Measurements from ENCODE around the gene TNFRSF17.
A peak's percentile ranks its signal among the peaks of the same experiment; 100 is the strongest.

TNFRSF17 gene

DNA sequence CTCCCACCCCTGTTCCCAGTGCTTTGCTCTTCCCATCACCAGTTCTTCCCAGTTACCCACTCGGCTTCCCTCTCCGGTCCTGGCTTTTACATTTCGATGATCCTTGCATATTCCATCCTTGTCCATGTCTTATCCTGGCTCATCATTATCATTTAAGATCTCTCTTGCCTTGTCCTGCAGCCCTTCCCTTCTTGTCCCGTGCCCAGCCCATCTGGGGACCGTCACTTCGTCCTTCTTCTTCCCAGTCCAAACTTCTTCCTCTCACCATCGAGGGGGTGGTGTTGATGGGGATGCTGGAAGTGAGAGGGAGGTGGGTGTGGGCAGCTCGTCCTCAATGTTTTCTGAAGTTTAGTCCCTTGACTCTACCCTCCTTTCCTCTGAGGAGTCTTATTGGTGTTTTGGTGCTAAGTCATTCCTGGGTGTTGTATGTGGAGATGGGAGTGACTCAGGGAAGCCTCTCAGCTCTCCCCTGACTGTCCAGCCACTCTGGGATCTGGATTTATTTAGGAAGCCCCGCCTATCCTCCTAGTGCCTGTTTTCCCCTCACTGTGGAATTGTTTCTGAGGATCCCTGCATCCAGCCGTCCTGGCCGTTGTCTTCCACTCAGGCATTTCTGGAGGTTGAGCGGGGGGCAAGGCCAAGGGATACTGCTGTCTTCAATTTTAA, 12.5 kb downstream of the TNFRSF17 start:
- H3K4me3 ChIP-seq (ENCODE audit: low read depth, low read length): peak overlapping the region; percentile 78
- TF ChIP-seq, protein P1, sequence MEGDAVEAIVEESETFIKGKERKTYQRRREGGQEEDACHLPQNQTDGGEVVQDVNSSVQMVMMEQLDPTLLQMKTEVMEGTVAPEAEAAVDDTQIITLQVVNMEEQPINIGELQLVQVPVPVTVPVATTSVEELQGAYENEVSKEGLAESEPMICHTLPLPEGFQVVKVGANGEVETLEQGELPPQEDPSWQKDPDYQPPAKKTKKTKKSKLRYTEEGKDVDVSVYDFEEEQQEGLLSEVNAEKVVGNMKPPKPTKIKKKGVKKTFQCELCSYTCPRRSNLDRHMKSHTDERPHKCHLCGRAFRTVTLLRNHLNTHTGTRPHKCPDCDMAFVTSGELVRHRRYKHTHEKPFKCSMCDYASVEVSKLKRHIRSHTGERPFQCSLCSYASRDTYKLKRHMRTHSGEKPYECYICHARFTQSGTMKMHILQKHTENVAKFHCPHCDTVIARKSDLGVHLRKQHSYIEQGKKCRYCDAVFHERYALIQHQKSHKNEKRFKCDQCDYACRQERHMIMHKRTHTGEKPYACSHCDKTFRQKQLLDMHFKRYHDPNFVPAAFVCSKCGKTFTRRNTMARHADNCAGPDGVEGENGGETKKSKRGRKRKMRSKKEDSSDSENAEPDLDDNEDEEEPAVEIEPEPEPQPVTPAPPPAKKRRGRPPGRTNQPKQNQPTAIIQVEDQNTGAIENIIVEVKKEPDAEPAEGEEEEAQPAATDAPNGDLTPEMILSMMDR (IDR thresholded peaks at IDR 0.05; ENCODE audit: borderline replicate concordance, insufficient read depth, low read depth, low read length): no peak

DNA sequence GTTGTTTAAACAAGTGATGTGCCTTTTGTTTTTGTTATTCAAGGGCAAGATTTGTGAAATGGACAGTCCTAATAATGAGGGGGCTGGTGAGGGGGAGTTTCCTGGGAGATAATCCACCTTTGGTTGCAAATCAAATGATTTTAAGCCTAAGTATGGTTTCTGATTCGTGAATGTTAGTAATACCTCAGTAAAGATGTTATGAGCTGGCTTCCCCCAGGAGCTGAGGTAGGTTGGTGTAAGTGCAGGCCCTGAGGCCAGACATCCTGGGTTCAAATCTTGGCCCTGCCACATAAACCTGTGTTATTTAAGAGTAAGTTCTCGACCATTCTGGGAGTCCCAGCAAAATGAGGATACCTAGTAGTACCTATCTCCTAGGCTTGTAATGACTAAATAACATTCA, 13.1 kb downstream of the TNFRSF17 start:
- peak overlapping the region; percentile 78 for H3K4me3 ChIP-seq (ENCODE audit: low read depth, low read length)
- TF ChIP-seq, protein P1 (IDR thresholded peaks at IDR 0.05; ENCODE audit: borderline replicate concordance, insufficient read depth, low read depth, low read length): no peak

DNA sequence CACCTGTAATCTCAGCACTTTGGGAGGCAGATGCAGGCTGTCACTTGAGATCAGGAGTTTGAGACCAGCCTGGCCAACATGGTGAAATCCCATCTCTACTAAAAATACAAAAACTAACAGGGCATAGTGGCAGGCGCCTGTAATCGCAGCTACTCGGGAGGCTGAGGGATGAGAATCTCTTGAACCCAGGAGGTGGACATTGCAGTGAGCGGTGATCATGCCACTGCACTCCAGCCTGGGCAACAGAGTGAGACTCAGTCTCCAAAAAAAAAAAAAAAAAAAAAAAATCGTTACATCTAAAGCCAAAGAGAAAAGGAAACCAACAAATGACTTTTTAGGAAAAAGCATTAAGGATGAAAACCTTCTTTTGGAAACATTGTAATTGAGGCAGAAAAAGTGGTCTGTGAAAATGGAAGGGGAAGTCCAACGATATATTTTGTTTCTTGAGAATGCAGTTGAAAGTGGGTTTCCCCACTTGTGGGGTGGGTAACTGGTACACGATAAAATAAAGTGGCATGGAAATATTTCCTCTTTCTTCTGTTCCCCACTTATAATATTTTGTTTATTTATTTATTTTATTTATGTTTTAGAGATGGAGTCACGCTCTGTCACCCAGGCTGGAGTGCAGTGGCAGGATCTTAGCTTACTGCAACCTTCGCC, 14.1 kb downstream of the TNFRSF17 start:
- peak overlapping the region; percentile 8 for H3K4me3 ChIP-seq (ENCODE audit: low read depth, low read length)
- TF ChIP-seq, protein P1 (IDR thresholded peaks at IDR 0.05; ENCODE audit: borderline replicate concordance, insufficient read depth, low read depth, low read length): no peak

DNA sequence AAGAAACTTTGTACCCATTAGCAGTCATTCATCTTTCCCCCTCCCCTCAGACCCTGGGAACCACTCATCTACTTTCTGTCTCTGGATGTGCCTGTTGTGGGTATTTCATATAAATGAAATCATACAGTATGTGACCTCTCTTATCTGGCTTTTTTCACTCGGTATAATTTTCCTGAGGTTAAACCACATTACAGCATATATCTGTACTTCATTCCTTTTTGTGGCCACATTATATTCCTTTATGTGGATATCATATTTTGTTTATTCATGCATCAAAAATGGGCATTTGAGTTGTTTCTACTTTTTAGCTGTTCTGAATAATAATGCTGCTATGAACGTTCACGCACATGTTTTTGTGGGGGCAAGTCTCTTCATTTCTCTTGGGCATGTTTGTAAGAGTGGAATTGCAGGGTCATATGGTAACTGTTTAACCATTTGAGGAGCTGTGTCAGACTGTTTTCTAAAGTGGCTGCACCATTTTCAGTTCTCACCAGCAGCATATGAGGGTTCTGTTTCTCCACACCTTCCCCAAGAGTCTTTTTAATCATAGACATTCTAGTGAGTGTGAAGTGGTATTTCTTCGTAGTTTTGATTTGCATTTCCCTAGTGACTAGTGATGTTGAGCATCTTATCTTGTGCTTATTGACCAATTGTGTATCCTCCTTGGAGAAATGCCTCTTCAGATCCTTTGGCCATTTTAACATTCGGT, 15.3 kb downstream of the TNFRSF17 start:
- no peak overlapping the region for H3K4me3 ChIP-seq (ENCODE audit: low read depth, low read length)

DNA sequence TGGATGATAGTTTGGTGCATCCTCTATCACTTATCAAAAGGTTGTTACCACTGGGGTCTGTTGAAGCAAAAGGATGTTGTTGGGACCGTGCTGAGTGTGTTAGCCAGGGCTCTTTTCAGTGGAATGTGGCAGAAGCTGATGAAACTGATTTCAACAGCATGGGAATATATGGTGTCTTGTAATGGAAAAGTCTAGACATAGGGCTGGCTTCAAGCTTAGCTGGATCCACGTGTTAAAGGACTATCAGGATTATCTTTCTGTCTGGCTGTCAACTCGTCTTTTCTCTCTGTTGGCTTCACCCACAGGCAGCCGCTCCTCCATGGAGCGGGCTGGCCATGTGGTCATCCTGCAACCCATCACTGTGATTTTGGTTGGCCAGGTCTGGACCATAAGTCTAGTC, 20.2 kb downstream of the TNFRSF17 start:
- no peak overlapping the region for H3K4me3 ChIP-seq (ENCODE audit: low read depth, low read length)
- TF ChIP-seq, protein P1 (IDR thresholded peaks at IDR 0.05; ENCODE audit: borderline replicate concordance, insufficient read depth, low read depth, low read length): no peak

More for the DNA sequence above, 15.3 kb downstream of the TNFRSF17 start:
- TF ChIP-seq, protein P1 (IDR thresholded peaks at IDR 0.05; ENCODE audit: borderline replicate concordance, insufficient read depth, low read depth, low read length): no peak

DNA sequence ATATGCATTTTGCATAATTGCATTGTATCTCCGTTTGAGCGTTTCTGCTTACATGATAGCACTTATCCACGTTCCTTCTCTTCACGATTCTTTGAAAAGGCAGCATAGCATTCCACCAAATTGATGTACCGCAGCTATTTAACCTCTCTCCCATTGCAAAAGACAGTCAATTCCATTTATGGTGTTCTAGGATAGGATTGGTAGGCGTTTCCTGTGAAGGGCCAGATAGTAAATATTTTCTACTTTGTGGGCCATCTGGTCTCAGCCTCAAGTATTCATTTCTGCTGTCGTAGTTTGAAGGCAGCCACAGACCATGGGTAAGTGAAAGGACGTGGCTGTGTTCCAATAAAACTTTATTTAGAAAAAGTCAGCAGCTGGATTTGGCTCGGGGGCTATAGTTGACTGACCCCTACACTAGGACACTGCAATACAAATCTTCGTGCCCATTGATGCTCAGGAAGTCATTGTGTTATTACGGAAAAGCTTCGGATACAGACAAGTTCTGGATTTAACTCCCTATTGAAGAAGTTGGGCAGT, 21.6 kb downstream of the TNFRSF17 start:
- H3K4me3 ChIP-seq (ENCODE audit: low read depth, low read length): no peak overlapping the region
- TF ChIP-seq, protein P1 (IDR thresholded peaks at IDR 0.05; ENCODE audit: borderline replicate concordance, insufficient read depth, low read depth, low read length): no peak

Measured in GM12875 (cell line).